Left ventricle myocardium inferior (tissue), 1 donor: ENCODE data around the gene ILDR1. TPM values are rescaled to one million over a fixed set of nuclear protein-coding genes. Genes with fewer than 3 reads are reported as not detected.

ENCODE experiments used
- DNase-seq: peaks from one replicate; pipeline ENCODE4 v3.0.0-alpha.2; 2020
- H3K27ac ChIP-seq: fragments of 200-600 bp; replicated peaks from 2 replicates; pipeline ENCODE4 v1.8.0; 2021
- H3K27me3 ChIP-seq: fragments of 200-600 bp; 2 replicates; pipeline ENCODE4 v1.8.0; 2021; ENCODE audit warnings: low read depth
- H3K36me3 ChIP-seq: fragments of 200-600 bp; 2 replicates; pipeline ENCODE4 v1.8.0; 2021
- H3K4me1 ChIP-seq: fragments of 200-600 bp; 2 replicates; pipeline ENCODE4 v1.8.0; 2021
- H3K4me3 ChIP-seq: fragments of 200-600 bp; 2 replicates; pipeline ENCODE4 v1.8.0; 2021; ENCODE audit warnings: mild to moderate bottlenecking, moderate library complexity
- H3K9me3 ChIP-seq: fragments of 200-600 bp; replicated peaks from 2 replicates; pipeline ENCODE4 v1.8.0; 2021
- intact Hi-C: fragments of 100-400 bp; cut with micrococcal nuclease; formaldehyde crosslinking; loops from one replicate; pipeline ENCODE4 v1.11.0; 2022
- long read RNA-seq: library from polyadenylated mRNA; unstranded; transcript quantifications from one replicate; pipeline ENCODE4 v2.0.0, GENCODE V29; 2021
- total RNA-seq: library from RNA; stranded (reverse); fragmentation: NEBNext Ultra II Directional; extraction: Animal tissue kit (Norgen Biotek cat#: 25700); gene quantifications from one replicate; pipeline ENCODE4 v1.2.1, GENCODE V29; 2021
- TF ChIP-seq, protein P1 (sequence below): fragments of 200-600 bp; IDR thresholded peaks from 2 replicates; pipeline ENCODE4 v1.8.0; 2021; ENCODE audit warnings: antibody characterized with exemption, mild to moderate bottlenecking, borderline replicate concordance
- donor health status: DM: no; HTN: yes; CAD: no; lungs with severe emphysema.

The ILDR1 gene
- total RNA-seq = 0.33 TPM
- long read RNA-seq = 0 reads

DNA sequence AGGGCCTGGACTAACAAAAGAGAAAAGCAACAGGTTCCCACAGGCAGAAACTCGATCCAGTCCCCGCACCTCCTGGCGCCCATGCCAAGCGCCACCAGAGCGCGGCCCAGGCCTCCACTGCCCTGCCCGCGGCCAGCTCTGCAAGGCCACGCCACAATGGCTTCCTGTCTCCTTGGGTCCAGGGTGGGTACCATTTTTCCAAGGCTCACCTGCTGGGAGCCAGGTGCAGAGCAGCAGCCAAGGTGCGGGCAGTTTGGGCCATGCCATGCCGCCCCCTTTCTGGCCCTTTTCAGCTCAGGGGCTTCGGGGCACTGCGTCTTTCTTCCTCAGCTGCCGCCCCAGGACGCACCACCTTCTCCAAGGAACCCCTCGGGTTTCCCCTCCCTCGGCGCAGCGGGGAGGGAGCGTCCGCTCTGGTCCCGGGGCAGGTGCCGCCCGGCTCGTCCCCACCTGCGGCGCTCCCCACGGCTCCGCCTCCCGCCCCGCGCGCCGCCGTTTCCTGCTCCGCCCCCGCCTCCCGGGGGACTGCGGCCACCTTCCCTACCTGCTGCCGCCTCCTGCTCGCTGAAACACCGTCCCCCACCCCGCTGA, at the start of gene ILDR1:
Gene ILDR1 (minus strand): TSS at position 437 of the 591 bp plus-strand sequence. CDS start 170 bp downstream, at position 267.
- Histone ChIP-seq H3K27me3 (peaks cover 25% of the 10 kb centered on the region), H3K4me1 (peaks cover 8% of the 10 kb centered on the region), H3K36me3 (no peaks in the 10 kb centered on the region), H3K27ac (no peak within 1 kb of the TSS), H3K4me3 (peak within 1 kb of the TSS; percentile 59), H3K9me3 (no peaks in the 10 kb centered on the region)
- intact Hi-C loops = no loop called here
- DNase-seq = no peak
- TF ChIP-seq, protein P1, sequence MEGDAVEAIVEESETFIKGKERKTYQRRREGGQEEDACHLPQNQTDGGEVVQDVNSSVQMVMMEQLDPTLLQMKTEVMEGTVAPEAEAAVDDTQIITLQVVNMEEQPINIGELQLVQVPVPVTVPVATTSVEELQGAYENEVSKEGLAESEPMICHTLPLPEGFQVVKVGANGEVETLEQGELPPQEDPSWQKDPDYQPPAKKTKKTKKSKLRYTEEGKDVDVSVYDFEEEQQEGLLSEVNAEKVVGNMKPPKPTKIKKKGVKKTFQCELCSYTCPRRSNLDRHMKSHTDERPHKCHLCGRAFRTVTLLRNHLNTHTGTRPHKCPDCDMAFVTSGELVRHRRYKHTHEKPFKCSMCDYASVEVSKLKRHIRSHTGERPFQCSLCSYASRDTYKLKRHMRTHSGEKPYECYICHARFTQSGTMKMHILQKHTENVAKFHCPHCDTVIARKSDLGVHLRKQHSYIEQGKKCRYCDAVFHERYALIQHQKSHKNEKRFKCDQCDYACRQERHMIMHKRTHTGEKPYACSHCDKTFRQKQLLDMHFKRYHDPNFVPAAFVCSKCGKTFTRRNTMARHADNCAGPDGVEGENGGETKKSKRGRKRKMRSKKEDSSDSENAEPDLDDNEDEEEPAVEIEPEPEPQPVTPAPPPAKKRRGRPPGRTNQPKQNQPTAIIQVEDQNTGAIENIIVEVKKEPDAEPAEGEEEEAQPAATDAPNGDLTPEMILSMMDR = no peak

DNA sequence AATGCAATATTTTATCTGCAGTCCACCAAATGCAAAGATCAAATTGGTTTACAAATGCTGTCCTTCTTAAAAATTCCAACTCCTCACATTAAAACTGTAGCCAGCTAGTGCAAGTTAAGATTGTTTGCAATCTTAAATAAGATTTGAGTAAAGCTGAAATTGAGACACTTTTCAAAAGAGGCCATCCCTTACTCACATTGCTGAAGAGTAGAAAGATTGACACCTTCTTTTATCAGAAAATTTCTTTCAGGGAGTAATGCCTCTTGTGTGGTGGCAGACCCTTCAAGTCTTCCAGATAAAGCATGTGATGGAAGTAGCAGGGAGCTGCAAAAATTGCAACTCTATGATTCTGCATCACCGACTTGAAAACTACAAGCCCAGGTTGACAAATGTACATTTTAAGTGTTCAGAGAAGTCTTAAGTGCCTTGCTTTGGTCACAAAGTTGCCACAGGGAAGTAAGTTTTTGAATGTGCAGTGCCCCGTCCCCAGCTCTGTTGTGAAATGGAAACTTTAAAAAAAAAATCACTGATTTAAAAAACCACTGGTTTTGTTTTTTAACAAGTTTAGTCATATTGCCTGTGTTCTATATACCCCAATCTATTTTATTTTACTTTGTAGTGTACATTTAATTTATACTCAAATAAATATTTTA, 45.7 kb upstream of the ILDR1 start:
- H3K36me3 ChIP-seq = no peaks in the 10 kb centered on the region
- DNase-seq = no peak
- H3K9me3 ChIP-seq = no peaks in the 10 kb centered on the region
- no peaks in the 10 kb centered on the region for H3K27me3 ChIP-seq
- no peak overlapping the region for H3K4me3 ChIP-seq
- intact Hi-C loops = no loop called here
- no peaks in the 10 kb centered on the region for H3K4me1 ChIP-seq
- TF ChIP-seq, protein P1 = no peak
- H3K27ac ChIP-seq = no peak overlapping the region

DNA sequence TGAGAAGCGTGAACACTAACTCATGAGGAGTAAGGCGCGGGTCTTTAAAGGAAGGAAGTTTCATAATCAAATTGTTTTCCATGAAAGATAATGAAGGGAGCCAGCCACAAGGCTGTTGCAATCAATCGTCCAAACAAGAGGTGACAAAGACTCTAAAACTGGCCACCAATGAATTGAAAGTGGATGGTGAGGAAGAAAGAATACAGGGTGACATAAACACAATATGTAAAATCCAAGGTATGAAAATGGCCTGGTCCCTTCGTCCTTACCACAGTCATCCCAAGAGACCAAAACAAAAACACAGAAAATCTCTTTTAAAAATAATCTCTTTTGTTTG, 45.1 kb upstream of the ILDR1 start:
- no peak for DNase-seq
- TF ChIP-seq, protein P1 = no peak
- intact Hi-C loops = no loop called here
- H3K9me3 ChIP-seq = no peaks in the 10 kb centered on the region
- H3K27me3 ChIP-seq = no peaks in the 10 kb centered on the region
- H3K27ac ChIP-seq = no peak overlapping the region
- H3K4me1 ChIP-seq = no peaks in the 10 kb centered on the region
- no peak overlapping the region for H3K4me3 ChIP-seq
- no peaks in the 10 kb centered on the region for H3K36me3 ChIP-seq

DNA sequence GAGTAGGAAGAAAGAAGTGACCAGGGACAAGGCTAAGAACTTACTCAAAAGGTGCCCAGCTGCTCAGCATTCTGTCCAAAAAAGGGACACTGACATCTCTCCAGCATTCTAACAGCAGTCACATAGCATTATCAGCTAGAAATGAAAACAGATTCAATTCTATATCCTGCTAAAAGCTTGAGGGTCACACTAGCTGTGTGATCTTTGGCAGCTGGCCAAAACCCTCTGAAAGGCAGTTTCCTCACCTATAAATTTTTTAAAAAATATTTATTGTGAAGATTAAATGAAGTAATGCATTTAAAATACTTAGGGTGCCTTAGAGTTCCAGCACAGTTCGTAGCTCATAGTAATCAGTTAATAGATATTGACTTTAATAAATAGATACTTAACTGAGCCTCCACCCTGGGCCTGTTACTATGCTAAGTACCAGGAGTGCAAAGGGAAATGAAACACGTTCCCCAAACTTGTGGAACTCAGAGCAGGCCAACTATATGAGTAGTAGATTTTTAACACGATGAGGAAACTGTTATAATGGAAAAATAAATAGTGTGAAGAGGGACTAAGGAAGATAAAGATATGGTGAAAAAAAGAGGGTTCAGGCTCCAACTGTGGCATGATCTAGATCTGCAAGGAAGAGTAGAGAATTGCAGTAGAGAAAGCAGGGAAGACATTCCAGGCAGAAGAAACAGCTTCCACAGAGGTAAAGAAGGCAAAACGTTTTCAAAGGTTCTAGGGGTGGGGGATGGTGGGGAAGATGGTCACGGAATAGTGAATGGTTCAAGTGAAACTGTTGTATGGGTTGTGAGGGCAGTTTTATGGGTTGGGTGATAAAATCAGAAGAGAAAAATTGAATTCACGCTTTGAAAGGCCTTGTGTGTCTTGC, 44.5 kb upstream of the ILDR1 start:
- Histone ChIP-seq H3K9me3 (no peaks in the 10 kb centered on the region), H3K27ac (no peak overlapping the region), H3K4me3 (no peak overlapping the region), H3K36me3 (no peaks in the 10 kb centered on the region), H3K27me3 (no peaks in the 10 kb centered on the region), H3K4me1 (no peaks in the 10 kb centered on the region)
- DNase-seq = no peak
- intact Hi-C loops = no loop called here
- TF ChIP-seq, protein P1 = no peak

DNA sequence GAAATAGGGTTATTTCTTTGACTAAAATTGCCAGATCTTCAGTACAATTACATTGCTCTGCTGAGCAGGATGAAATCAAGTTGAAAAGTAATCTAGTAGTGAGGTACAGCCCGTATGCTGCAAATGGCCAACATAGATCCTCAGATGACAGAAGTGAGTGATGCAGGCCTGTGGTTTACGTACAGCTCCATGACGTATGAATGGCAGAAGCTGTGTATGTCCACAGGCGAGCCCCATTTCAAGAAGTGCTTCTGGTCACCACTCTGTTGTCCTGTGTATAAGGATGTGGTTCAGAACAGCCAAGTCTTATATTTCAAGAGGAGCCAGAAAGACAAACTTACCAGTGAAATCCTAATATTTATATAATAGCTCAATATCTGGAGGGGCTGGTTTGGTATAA, 42.3 kb upstream of the ILDR1 start:
- Histone ChIP-seq H3K27me3 (no peaks in the 10 kb centered on the region), H3K36me3 (no peaks in the 10 kb centered on the region), H3K27ac (no peak overlapping the region), H3K9me3 (no peaks in the 10 kb centered on the region), H3K4me3 (no peak overlapping the region), H3K4me1 (no peaks in the 10 kb centered on the region)
- TF ChIP-seq, protein P1 = no peak
- DNase-seq = no peak
- intact Hi-C loops = no loop called here
